Stimulated activated CD4-positive, alpha-beta T cell treated with anti-CD3 and anti-CD28 coated beads, Interleukin-15, amount 100 ng/mL, for 48 hours (primary cell): Measurements from ENCODE around the gene H3-3A.

Source experiments
- DNase-seq, 2 donors: peaks; one replicate each; pipeline ENCODE4 v3.0.0-alpha.2; 2020; ENCODE audit warnings: low read depth in 2 of 2

H3-3A gene

DNA sequence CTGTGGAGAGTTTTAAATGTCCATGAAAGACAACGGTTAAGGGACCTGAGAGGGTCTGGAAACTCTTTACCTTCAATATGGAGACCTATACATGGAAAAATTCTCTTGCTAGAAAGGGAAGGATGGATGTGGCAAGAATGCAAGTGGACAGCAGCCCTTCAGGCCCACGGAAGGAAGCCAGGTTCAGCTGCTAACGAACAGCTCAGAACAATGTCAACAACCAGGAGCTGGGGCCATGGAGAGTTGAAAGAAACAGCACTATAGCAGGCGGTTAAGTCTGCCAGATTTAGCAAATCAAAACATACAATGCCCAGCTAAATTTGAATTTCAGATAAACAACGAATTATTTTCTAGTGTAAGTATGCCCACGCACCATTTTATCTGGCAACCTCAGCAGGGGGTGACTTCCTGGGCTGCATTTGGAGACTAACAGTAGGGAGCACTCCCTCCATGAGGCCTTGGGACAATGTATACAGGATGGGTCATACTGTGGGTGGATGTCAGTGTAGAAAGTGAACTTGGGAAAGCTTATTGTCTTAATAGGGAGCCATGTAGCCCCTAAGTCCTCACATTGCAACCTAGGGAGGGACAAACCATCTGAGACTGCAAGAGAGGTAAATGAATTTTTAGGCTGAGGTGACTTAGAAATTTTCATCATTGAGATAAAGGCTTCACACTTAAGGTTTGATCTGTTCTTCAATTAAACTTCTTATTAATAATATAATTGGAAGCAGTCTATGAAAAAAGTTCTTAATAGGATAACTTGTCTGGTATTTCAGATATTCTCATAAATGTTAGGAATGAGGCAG is 7.8 kb upstream of the H3-3A start:
- no peak for DNase-seq

DNA sequence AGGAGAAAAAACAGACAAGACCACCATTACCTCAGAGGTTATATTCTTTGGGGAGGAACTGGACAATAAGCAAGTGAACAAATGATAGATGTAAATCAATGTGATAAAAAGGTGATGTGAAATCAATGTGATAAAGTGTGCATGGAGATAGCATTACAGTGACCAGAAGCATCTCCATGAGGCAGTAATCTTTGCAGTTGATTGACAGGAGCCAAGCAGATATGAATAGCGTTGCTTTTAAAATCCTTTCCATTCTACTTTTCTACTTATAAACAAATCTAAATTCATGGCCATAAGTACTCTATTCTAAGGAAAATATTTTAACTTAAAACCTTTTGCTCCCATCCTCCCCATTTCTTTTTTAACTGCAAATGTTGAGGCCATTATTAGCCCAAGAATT is 2.8 kb upstream of the H3-3A start:
- no peak for DNase-seq

DNA sequence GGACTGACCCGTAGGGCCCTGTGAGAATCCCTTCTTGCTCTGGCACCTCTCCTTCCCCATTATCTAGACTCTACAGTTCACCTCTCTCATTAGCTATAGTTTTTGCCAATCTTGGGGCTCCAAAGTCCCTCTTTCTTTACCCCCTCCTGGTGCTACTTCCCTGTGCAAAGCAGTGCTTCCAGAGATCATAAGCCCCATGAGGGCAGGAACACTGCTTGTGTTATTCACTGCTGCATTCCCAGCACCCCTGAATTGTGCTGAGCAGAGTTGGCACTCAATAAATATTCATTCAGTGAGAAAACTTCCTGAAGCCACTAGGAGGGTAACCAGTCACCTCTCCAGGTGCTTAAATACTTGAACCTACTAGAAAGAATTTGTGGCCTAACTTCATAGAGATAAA is 2.1 kb upstream of the H3-3A start:
- DNase-seq = no peak

DNA sequence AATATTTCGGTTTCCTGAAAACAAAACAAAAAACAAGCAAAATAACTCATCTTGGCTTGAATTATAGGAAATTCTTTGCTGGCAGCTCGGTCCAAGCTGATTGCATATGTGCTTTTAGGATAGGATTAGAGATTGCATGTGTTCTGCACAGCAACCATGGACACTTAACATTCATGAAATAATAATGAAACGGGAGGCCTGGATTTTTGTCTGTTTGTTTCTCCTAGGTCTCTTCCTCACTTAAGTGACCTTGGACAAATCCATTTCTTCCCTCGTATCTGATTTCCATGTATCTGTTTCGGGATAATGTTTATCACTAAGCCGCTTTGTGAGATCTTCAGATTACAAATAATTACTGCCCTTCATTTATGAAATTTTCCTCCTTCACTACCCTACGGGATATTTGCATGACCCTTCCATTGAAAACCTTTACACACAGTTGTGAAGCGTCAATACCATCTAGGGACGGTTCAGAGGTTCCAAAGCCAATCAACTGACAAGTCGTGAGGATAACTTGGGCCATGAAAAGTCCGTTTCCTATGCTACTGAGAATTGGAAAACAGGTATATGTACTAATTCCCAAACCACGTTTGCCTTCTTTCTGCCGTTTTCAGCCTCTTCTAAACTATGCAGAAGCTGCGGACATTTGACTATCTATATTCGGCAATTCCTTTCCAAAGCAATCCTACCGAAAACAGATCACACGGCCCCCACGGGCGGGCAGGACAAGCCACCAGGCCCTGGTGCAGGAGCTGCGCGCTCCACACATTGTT is 1.3 kb upstream of the H3-3A start:
- DNase-seq = no peak

DNA sequence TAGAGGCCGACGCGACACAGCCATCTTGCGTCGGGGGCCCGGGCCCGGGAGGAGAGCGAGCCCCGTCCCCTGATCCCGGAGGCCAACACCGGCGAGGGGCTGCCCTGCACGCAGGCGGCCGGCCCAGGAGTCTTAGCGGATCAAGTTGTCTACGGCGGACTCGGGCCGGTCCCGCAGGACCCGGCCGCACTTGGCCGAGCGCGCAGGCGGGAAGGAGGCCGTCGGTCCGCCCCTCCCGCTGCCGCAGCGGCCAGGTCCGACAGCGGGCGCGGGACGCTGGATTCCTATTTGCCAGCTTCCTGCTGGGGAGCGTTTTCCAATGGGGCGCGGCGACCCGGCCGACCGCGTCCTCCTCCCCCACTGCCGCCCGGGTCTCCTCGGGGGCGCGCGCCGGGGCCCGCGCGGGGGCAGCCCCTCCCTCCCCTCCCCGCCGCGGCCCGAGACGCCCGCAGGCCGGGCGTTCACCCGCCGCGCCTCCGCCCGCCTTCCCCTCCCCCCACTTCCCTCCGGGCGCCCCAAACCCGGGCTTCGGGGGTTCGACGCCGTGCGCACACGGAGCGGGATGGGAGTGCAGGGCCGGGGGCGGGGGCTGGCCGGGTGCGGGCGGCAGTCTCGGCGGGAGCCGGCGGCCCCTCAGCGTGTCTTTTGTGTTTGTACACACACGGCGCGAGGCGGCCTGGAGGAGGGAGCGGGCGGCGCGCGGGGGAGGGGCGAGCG is 517 bp upstream of the H3-3A start:
- DNase-seq = no peak

DNA sequence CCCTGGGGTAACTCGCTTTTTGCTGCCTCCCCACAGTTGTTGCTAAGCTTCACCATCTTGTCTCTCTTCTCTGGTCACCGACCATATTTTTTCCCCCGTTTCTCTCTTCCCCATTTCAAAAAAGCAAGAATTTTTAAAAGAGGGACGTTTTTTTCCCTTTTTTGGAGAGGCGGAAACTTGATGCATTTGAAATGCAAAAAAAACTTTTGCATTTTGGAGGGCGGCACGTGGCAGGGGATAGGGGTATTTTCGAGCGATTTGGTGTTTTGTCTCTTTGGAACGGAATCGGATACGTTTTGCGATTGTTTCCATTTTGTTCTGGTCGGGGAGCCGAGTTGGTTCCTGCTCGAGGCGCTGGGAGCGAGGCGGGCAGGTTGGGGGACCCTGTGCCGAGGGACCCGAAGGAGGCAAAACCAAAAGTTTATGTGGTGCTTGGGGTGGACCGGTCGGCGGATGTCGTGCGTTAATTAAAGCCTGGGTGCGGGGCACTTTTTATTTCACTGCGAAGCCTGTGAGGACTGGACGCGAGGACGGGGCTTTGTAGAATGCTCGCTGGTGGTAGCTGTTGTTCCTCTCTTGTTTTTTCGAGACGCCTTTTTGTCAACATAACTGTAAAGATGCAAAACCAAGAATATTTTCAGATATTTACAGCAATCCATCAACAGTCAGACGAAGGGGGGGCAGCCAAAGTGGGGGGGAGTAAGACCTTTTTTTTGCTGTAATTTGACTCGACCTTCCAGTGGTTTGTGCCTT is 884 bp downstream of the H3-3A start:
- DNase-seq = peak in 1 of 2 donors; percentile 15

DNA sequence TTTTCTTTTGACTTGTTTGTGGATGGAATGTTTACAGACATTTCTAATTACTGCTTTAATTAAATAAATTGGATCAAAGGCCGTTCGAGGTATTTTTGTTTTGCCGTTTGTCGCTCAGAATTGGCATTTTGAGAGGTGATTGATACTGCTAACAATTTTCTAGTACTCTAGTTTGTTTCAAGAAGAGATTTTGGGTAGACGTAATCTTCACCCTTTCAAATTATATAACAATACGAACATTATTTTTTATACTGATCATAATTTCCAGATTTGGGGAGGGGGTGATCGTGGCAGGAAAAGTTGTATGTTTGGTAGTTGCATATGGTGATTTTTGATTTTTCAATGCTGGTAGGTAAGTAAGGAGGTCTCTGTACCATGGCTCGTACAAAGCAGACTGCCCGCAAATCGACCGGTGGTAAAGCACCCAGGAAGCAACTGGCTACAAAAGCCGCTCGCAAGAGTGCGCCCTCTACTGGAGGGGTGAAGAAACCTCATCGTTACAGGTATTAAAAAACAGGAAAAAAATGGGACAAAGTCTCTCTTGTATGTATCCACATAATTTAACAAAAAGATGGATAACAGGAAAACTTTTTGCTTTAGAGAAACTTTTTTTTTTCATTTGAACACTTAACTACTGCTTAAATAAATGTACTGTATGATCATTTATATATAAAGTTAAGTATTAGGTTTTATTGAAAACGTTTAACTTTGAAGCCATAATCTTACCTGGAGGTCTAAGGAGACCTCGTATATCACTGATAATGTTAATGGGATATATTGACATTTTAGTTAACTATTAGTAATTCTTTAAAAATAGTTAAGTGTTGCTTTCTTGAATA is 1.7 kb downstream of the H3-3A start:
- no peak for DNase-seq

DNA sequence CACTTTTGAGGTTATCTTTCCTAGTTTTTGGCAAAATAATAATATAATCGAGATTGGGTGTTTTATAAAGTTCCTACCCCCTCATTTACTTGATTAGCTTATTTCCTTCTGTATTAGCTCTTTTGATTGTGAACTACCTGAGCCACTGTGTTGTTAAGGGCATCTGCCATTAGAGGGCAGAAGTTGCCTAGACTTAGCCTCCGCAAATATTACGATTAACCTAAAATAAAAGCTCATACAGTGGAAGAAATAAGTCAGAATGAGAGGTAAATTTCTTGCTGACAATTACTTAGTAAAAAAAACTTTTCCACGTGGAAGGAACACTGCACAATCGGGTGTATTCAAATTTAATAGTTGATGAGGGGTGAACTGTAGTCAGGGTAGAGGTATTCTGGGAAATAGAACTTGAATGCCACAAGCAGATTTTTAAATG is 2.3 kb downstream of the H3-3A start:
- no peak for DNase-seq

DNA sequence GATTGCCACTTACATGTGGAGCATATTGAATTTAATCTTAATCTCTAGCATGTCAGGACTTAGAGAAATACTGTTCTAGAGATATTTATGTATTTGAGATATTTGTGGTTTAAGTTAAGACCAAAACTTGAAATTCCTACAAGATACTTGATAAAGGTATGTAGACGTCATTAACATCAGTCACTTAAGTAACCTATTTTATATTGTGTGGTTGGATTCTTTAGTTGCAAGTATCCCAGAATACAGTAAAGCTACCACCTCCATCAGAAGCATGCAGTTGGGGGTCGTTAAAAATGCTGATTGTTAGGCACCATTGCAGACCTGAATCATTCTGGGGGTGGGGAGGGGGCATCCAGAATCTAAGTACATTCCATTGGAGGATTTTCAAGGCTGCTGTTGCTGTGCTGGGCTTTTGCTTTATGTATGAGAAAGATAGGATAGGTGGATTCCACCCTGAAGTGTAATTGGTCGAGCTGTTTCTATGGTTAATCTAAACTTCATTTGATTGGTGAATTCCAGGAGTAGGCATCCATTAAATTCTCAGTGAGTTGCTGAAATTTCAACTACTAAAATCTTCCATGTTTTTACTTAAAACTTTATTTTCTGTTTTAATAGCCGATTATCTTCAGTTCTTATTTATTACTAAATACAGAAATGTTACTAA is 4.0 kb downstream of the H3-3A start:
- DNase-seq = no peak

DNA sequence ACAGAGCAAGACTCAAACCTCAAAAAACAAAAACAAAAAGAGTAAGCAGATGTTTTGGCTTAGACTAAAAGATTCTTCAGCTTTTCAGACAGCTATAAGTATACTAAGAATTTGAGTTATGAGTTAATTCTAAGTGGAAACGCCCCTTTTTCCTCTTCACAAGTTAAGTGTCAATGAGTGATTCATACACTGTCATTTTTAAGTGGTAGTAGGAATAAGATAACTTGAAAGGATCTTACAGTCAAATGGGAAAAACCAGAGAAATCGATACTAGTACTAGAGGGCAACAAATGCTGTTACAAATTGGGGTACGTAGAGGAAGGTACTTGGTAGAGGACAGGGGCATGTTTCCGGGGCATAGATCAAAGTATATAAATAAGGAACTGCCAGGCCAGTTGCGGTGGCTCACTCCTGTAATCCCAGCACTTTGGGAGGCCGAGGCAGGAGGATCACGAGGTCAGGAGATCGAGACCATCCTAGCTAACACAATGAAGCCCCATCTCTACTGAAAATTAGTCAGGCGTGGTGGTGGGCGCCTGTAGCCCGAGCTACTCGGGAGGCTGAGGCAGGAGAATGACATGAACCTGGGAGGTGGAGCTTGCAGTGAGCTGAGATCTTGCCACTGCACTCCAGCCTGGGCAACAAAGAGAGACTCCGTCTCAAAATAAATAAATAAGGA is 7.4 kb downstream of the H3-3A start:
- no peak for DNase-seq

DNA sequence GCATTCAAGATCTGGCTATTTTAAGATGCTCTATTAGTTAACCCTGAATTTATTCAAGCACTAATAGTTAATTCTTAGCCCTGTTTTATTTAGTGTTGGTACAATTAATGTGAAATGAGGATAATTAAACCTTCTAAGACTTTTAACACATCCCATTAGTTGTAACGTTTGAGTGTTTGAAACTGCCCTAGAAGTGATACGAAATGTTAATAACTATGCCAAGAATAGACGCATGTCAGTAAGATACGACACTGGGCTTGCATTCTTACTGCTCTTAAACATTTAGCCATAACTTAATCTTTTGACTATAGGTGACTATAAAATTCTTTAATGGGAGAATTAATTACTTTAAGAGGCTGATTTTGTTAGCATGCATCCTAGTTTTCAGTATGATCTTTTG is 9.8 kb downstream of the H3-3A start:
- DNase-seq = no peak

DNA sequence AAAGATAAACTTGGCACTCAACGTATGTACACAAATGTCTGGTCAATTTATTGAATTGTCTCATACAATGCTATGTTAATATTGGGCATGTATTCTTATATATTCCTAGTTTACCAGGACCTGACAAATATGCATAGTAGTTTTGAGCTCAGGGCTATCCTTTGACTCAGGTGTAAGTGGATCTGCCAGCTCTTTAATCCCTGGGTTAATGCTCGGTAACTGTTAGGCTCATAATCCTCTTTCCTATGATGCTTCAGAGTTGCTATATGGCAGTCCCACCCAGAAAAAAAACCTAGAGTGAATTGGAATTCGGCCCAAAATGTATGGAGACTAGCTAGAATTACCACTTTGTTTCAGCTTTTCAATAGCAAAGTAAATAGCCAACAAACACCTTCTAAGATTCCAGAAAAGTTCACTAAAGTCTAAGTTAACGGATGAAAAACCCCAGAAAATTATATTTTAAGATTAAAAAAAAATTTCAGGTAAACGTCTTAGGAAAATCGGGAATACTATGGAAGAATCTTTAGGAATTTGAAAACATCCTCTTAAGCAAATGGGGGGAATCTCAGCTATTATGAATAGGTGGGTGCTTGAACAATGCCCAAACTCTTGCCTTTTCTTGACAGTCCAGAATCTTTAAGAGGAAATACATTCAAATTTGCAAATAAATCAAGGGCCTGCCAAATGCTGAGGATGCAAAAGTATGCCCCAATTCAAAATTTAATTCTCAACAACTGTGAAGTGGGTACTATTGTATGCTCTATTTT is 10.9 kb downstream of the H3-3A start:
- no peak for DNase-seq

DNA sequence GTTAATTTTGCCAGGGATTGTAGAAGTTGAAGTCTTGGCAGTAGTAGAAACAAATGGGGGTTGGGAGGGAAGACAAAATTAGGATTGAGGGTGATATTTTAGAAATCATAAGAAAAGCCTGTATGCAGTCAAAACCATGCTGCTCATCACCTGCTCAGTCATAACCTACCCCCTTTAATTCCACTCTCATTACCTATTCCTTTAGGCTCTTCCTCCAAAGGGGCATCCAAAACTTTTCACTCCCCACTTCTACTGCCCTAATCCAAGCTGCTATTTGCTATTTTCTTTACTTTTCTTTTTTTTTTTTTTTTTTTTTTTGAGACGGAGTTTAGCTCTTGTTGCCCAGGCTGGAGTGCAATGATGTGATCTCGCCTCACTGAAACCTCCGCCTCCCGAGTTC is 11.5 kb downstream of the H3-3A start:
- no peak for DNase-seq

DNA sequence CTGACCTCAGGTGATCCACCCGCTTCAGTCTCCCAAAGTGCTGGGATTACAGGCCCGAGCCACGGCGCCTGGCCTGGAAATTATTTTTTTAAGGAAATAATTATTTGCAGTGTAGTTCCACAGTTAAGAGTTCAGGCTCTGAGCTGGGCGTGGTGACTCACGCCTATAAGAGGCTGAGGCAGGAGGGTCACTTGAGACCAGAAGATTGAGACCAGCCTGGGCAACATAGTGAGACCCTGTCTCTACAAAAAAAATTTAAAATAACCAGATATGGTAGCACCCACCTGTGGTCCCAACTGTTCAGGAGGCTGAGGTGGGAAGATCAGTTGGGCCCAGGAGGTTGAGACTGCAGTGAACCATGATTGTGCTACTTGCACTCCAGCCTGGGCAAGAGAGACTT is 13.9 kb downstream of the H3-3A start:
- DNase-seq = no peak

DNA sequence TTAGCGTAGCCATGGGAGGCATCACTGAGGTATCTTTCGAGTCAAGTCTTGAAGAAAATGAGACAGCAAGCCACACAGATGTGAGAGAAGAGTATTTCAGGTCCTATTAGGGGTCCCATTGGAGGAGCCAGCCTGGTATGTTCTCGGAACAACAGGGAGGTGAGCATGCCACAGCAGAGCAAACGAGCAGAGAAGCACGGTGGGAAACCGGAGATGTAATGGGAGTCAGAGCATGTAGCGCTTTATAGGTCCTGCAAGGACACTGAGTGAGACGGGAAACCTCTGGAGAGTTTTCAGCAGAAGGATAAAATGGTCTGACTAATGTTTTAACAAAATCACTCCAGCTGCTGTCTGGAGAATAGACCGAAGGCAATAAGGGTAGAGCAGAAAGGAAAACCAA is 15.9 kb downstream of the H3-3A start:
- DNase-seq = no peak

DNA sequence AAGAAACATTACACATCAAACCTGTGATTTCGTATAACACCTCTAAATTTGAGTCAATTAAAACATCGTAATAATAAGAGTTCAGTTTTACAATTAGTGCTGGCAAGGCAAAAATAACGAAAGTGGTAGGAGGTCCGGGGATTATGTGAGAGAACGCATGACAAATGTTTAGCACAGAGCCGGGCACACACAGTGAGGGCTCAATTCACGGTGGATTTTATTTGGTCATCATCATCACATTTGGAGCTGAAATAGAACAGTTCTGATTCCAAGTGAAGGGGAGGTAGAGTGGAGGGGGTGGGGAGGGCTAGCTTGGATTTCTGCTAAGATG is 20.0 kb downstream of the H3-3A start:
- no peak for DNase-seq

DNA sequence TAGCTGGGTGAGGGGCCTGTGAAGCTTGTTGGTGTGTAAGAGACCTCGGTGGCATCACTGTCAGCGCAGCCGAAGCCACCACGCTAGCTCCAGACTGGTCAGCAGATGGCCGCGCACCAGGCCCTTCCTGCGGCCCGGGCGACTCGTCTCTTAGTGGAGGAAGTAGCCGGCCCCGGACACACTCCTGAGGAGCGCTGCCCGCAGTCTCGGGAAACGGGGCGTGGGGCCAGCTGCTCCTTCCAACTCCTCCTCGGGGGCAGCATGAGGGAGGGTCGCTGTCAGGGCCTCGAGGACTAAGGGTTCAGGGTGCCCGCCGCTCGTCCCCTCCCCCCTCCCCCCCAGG is 20.4 kb downstream of the H3-3A start:
- no peak for DNase-seq

DNA sequence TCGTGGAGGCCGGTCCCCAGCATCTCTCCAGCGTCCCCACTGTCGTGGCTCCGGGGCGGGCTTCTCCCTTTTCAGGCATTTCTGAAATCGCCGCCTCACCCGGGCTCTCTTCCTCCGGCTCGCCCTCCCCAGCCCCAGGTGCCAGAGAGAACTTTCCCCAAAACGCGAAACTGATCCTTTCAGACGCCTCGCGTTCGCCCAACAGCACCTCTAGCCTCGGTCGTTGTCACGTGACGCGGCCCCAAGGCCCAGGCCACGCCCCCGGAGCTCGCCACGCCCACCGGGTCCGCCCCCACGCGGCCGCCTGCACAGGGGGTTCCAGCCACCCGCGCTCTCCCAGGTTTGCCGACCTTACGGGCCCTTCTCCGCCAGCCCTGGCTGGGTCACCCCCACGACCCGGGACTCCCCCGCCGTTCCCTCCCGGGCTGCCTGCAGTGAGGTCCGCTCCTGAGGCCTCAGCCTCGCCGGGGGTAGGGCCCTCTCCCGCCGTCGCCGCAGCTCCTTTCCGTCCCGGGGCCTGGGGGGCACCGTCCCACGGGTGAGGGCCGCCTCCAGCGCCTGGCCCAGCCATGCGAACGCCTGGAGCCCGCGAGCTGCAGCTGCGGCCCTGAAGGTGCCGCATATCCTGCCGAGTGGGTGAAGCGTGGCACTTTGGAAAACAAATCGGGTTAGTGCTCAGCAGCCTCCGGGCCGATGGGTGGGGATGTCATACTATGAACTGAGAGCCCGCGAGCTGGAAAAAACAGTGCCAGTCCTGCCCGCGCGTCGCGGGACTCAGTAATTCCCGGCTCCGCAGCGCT is 21.0 kb downstream of the H3-3A start:
- DNase-seq = peak; percentile 78 to 89
